ENCODE data around the gene ETDC. TPM values are rescaled to one million over a fixed set of nuclear protein-coding genes. Genes with fewer than 3 reads are reported as not detected.

Gene ETDC
- total and polyA plus RNA-seq, 2 experiments from 2014 or later, result not detected

DNA sequence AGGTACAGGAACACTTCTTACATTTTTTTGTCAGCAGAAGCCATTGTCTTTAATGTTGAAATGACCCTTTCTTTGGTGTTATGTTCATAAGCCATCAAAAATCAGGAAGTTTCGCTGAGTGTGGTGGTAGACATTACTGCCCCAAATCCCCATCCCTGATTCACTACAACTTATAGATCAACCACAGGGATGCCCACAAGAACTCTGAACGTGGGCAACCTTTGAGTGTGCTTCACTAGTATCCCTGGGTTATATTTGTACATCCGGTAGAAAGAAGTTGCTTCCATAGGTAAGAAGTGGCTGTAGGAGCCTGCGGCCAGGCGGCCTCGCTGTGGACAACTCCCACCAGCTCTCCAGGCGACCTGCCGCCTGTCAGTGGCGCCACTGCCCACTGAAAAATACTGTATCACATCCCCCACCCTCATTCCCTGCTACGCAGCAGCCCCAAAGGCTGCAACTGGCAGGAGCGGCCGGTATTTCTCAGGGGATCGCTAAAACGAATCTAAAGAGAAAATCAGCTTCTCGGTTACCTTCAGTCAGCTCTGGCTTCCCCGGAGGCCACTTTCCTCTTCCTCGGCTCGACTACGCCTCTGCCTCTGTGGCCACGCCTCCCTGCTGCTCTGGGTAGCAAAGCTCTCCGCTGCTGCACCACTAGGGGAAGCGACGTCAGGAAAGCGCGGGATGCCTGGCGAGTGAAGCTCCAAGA is 13.9 kb upstream of the ETDC start:
- peaks cover 7% of the 10 kb centered on the region; the same call in 2 of the 3 replicates for H3K36me3 Mint-ChIP-seq (ENCODE audit: low read depth)
- H3K4me3 Mint-ChIP-seq, result peak overlapping the region; percentile 76
- peak overlapping the region; percentile 75 for H3K4me2 ChIP-seq
- no peaks in the 10 kb centered on the region for H3F3A ChIP-seq (replicated peaks; ENCODE audit: low read depth)
- H3K4me1 ChIP-seq (ENCODE audit: insufficient read depth), result no peaks in the 10 kb centered on the region; the same call in 1 of the 2 replicates
- ATAC-seq (peak; percentile 100), DNase-seq (ENCODE audit: low spot score) (peak; percentile 80)
- H3K79me2 ChIP-seq (replicated peaks; ENCODE audit: insufficient read depth), result no peaks in the 10 kb centered on the region
- no peaks in the 10 kb centered on the region for H3K27me3 ChIP-seq (ENCODE audit: insufficient read depth)
- no peaks in the 10 kb centered on the region for H3K9me2 ChIP-seq (ENCODE audit: insufficient read depth)
- TF ChIP-seq, protein P1, sequence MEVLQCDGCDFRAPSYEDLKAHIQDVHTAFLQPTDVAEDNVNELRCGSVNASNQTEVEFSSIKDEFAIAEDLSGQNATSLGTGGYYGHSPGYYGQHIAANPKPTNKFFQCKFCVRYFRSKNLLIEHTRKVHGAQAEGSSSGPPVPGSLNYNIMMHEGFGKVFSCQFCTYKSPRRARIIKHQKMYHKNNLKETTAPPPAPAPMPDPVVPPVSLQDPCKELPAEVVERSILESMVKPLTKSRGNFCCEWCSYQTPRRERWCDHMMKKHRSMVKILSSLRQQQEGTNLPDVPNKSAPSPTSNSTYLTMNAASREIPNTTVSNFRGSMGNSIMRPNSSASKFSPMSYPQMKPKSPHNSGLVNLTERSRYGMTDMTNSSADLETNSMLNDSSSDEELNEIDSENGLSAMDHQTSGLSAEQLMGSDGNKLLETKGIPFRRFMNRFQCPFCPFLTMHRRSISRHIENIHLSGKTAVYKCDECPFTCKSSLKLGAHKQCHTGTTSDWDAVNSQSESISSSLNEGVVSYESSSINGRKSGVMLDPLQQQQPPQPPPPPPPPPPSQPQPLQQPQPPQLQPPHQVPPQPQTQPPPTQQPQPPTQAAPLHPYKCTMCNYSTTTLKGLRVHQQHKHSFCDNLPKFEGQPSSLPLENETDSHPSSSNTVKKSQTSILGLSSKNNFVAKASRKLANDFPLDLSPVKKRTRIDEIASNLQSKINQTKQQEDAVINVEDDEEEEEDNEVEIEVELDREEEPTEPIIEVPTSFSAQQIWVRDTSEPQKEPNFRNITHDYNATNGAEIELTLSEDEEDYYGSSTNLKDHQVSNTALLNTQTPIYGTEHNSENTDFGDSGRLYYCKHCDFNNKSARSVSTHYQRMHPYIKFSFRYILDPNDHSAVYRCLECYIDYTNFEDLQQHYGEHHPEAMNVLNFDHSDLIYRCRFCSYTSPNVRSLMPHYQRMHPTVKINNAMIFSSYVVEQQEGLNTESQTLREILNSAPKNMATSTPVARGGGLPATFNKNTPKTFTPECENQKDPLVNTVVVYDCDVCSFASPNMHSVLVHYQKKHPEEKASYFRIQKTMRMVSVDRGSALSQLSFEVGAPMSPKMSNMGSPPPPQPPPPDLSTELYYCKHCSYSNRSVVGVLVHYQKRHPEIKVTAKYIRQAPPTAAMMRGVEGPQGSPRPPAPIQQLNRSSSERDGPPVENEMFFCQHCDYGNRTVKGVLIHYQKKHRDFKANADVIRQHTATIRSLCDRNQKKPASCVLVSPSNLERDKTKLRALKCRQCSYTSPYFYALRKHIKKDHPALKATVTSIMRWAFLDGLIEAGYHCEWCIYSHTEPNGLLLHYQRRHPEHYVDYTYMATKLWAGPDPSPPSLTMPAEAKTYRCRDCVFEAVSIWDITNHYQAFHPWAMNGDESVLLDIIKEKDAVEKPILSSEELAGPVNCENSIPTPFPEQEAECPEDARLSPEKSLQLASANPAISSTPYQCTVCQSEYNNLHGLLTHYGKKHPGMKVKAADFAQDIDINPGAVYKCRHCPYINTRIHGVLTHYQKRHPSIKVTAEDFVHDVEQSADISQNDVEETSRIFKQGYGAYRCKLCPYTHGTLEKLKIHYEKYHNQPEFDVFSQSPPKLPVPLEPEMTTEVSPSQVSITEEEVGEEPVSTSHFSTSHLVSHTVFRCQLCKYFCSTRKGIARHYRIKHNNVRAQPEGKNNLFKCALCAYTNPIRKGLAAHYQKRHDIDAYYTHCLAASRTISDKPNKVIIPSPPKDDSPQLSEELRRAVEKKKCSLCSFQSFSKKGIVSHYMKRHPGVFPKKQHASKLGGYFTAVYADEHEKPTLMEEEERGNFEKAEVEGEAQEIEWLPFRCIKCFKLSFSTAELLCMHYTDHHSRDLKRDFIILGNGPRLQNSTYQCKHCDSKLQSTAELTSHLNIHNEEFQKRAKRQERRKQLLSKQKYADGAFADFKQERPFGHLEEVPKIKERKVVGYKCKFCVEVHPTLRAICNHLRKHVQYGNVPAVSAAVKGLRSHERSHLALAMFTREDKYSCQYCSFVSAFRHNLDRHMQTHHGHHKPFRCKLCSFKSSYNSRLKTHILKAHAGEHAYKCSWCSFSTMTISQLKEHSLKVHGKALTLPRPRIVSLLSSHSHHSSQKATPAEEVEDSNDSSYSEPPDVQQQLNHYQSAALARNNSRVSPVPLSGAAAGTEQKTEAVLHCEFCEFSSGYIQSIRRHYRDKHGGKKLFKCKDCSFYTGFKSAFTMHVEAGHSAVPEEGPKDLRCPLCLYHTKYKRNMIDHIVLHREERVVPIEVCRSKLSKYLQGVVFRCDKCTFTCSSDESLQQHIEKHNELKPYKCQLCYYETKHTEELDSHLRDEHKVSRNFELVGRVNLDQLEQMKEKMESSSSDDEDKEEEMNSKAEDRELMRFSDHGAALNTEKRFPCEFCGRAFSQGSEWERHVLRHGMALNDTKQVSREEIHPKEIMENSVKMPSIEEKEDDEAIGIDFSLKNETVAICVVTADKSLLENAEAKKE (CRISPR knock-in tag; IDR thresholded peaks at IDR 0.05), result no peak
- no peak for TF ChIP-seq STAT1 (IDR thresholded peaks at IDR 0.05; ENCODE audit: unreplicated experiment)
- TF ChIP-seq EZH2 (IDR thresholded peaks at IDR 0.05; ENCODE audit: low read depth, unreplicated experiment), result no peak
- TF ChIP-seq, protein P2, sequence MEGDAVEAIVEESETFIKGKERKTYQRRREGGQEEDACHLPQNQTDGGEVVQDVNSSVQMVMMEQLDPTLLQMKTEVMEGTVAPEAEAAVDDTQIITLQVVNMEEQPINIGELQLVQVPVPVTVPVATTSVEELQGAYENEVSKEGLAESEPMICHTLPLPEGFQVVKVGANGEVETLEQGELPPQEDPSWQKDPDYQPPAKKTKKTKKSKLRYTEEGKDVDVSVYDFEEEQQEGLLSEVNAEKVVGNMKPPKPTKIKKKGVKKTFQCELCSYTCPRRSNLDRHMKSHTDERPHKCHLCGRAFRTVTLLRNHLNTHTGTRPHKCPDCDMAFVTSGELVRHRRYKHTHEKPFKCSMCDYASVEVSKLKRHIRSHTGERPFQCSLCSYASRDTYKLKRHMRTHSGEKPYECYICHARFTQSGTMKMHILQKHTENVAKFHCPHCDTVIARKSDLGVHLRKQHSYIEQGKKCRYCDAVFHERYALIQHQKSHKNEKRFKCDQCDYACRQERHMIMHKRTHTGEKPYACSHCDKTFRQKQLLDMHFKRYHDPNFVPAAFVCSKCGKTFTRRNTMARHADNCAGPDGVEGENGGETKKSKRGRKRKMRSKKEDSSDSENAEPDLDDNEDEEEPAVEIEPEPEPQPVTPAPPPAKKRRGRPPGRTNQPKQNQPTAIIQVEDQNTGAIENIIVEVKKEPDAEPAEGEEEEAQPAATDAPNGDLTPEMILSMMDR (conservative IDR thresholded peaks at IDR 0.05; ENCODE audit: low read depth in 2 of 2), result peak in 1 of 2 experiments; percentile 27; a peak in 2 of 4 replicates
- TF ChIP-seq, protein P3, sequence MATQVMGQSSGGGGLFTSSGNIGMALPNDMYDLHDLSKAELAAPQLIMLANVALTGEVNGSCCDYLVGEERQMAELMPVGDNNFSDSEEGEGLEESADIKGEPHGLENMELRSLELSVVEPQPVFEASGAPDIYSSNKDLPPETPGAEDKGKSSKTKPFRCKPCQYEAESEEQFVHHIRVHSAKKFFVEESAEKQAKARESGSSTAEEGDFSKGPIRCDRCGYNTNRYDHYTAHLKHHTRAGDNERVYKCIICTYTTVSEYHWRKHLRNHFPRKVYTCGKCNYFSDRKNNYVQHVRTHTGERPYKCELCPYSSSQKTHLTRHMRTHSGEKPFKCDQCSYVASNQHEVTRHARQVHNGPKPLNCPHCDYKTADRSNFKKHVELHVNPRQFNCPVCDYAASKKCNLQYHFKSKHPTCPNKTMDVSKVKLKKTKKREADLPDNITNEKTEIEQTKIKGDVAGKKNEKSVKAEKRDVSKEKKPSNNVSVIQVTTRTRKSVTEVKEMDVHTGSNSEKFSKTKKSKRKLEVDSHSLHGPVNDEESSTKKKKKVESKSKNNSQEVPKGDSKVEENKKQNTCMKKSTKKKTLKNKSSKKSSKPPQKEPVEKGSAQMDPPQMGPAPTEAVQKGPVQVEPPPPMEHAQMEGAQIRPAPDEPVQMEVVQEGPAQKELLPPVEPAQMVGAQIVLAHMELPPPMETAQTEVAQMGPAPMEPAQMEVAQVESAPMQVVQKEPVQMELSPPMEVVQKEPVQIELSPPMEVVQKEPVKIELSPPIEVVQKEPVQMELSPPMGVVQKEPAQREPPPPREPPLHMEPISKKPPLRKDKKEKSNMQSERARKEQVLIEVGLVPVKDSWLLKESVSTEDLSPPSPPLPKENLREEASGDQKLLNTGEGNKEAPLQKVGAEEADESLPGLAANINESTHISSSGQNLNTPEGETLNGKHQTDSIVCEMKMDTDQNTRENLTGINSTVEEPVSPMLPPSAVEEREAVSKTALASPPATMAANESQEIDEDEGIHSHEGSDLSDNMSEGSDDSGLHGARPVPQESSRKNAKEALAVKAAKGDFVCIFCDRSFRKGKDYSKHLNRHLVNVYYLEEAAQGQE (IDR thresholded peaks at IDR 0.05; ENCODE audit: unreplicated experiment), result no peak
- TF ChIP-seq CREB1 (CRISPR knock-in tag; IDR thresholded peaks at IDR 0.05; ENCODE audit: low read depth), result no peak
- H3K36me3 ChIP-seq (ENCODE audit: insufficient read depth), result no peaks in the 10 kb centered on the region
- H3K9me3 Mint-ChIP-seq, result no peaks in the 10 kb centered on the region; the same call in 2 of the 3 replicates
- no peak overlapping the region for H2AFZ ChIP-seq
- no peaks in the 10 kb centered on the region for H4K20me1 ChIP-seq (replicated peaks; ENCODE audit: insufficient read depth)
- peak overlapping the region; percentile 53 for H3K4me3 ChIP-seq
- H3K27me3 Mint-ChIP-seq (ENCODE audit: insufficient read depth, low read depth, poor library complexity), result peaks cover 1% of the 10 kb centered on the region
- H3K27ac Mint-ChIP-seq, result no peak overlapping the region
- no peak overlapping the region for H3K27ac ChIP-seq (ENCODE audit: low read depth)
- no peaks in the 10 kb centered on the region; the same call in 2 of the 3 replicates for H3K4me1 Mint-ChIP-seq

All from GM23338 (cell line).